IMR-90 (cell line): ENCODE measurements around the gene SORD. TPM values are rescaled to one million over a fixed set of nuclear protein-coding genes. Genes with fewer than 3 reads are reported as not detected.
"Not testable (repeated sequence)": the region's sequence is repeated elsewhere in the genome, so short reads cannot be mapped to it uniquely, and the experiment has no call there.

Source experiments
- ATAC-seq: fragments of 200-7000 bp; cut with Tn5 transposase; 2 replicates; pipeline ENCODE4 v1.9.1; 2020; ENCODE audit warnings: low read depth, mild to moderate bottlenecking, moderate library complexity
- BruUV-seq: library from RNA; stranded (reverse); fragments of 400-500 nt; replicated peaks from 2 replicates; lab custom pipeline; 2021; lab: Mats Ljungman, UMichigan
- CTCF ChIA-PET: fragments of 300-600 bp; formaldehyde crosslinking; extraction: SDS; loops from one replicate; lab custom pipeline; 2021; ENCODE audit warnings: antibody characterized with exemption; lab: Yijun Ruan, JAX
- POLR2A ChIA-PET: fragments of 300-600 bp; sonication (Branson Sonifier 250); formaldehyde crosslinking; loops from one replicate; lab custom pipeline; 2022; ENCODE audit warnings: antibody characterized with exemption; ENCODE audit not compliant: unreplicated experiment; lab: Charles Lee
- DNase-seq: peaks from one replicate; pipeline ENCODE4 v3.0.0; 2013
- H2AFZ ChIP-seq: replicated peaks from 2 replicates; pipeline ENCODE3; 2013; ENCODE audit warnings: low read length, mild to moderate bottlenecking; ENCODE audit not compliant: poor library complexity
- H2AK5ac ChIP-seq: 2 replicates; pipeline ENCODE4 v1.6.1; 2013; ENCODE audit warnings: low read depth, low read length, inconsistent platforms
- H2AK9ac ChIP-seq: replicated peaks from 2 replicates; pipeline ENCODE3; 2013; ENCODE audit warnings: mild to moderate bottlenecking, low read depth, low read length, moderate library complexity; ENCODE audit not compliant: poor library complexity
- H2BK120ac ChIP-seq: 2 replicates; pipeline ENCODE4 v1.6.1; 2013; ENCODE audit warnings: low read depth, low read length, inconsistent platforms
- H2BK15ac ChIP-seq: 3 replicates; pipeline ENCODE4 v1.6.1; 2013; ENCODE audit warnings: low read depth, low read length, inconsistent platforms
- H2BK20ac ChIP-seq: 2 replicates; pipeline ENCODE4 v1.6.1; 2013; ENCODE audit warnings: low read depth, mild to moderate bottlenecking, inconsistent platforms, low read length, moderate library complexity
- H2BK5ac ChIP-seq: 2 replicates; pipeline ENCODE4 v1.6.1; 2013; ENCODE audit warnings: mild to moderate bottlenecking, low read depth, low read length, inconsistent platforms; ENCODE audit not compliant: poor library complexity, severe bottlenecking
- H3K14ac ChIP-seq: replicated peaks from 2 replicates; pipeline ENCODE4 v1.6.1; 2013; ENCODE audit warnings: low read depth, low read length, inconsistent platforms
- H3K18ac ChIP-seq: 2 replicates; pipeline ENCODE4 v1.6.1; 2013; ENCODE audit warnings: low read depth, low read length, control low read depth
- H3K23ac ChIP-seq: 2 replicates; pipeline ENCODE4 v1.6.1; 2013; ENCODE audit warnings: low read depth, low read length, inconsistent platforms
- H3K27ac ChIP-seq: 2 replicates; pipeline ENCODE4 v1.5.1; 2013; ENCODE audit warnings: mild to moderate bottlenecking, control low read depth, low read length; ENCODE audit not compliant: insufficient read depth
- H3K27me3 ChIP-seq: 2 replicates; pipeline ENCODE4 v1.6.1; 2013; ENCODE audit warnings: low read length; ENCODE audit not compliant: control insufficient read depth, insufficient read depth
- H3K36me3 ChIP-seq: 2 replicates; pipeline ENCODE4 v1.6.1; 2013; ENCODE audit warnings: low read length, mixed read lengths; ENCODE audit not compliant: control insufficient read depth, insufficient read depth
- H3K4ac ChIP-seq: 2 replicates; pipeline ENCODE4 v1.6.1; 2013; ENCODE audit warnings: low read depth, low read length, inconsistent platforms
- H3K4me1 ChIP-seq: 2 replicates; pipeline ENCODE4 v1.6.1; 2013; ENCODE audit warnings: low read length, mixed read lengths; ENCODE audit not compliant: control insufficient read depth, insufficient read depth
- H3K4me2 ChIP-seq: 2 replicates; pipeline ENCODE4 v1.6.1; 2013; ENCODE audit warnings: low read depth, mild to moderate bottlenecking, control low read depth, low read length, moderate library complexity
- H3K4me3 ChIP-seq: 2 replicates; pipeline ENCODE4 v1.5.1; 2013; ENCODE audit warnings: low read depth, mild to moderate bottlenecking, control low read depth, low read length, moderate library complexity; ENCODE audit not compliant: insufficient read depth
- H3K56ac ChIP-seq: 2 replicates; pipeline ENCODE4 v1.6.1; 2013; ENCODE audit warnings: low read length, inconsistent platforms; ENCODE audit not compliant: insufficient read depth; ENCODE audit errors: extremely low read depth
- H3K79me1 ChIP-seq, 2 experiments: 2 replicates each; pipeline ENCODE4 v1.6.1; 2013; ENCODE audit warnings: low read length in 2 of 2, inconsistent platforms in 1 of 2, low read depth in 1 of 2
- H3K9ac ChIP-seq: 2 replicates; pipeline ENCODE4 v1.6.1; 2013; ENCODE audit warnings: low read depth, low read length, control low read depth
- H3K9me1 ChIP-seq: 2 replicates; pipeline ENCODE4 v1.6.1; 2013; ENCODE audit warnings: low read length, inconsistent platforms; ENCODE audit not compliant: insufficient read depth
- H3K9me3 ChIP-seq: 2 replicates; pipeline ENCODE4 v1.6.1; 2013; ENCODE audit warnings: low read length; ENCODE audit not compliant: control insufficient read depth, insufficient read depth
- H4K20me1 ChIP-seq: 2 replicates; pipeline ENCODE4 v1.6.1; 2013; ENCODE audit warnings: low read length, inconsistent platforms; ENCODE audit not compliant: insufficient read depth
- H4K5ac ChIP-seq: 2 replicates; pipeline ENCODE4 v1.6.1; 2013; ENCODE audit warnings: mild to moderate bottlenecking, low read depth, low read length, control low read depth
- H4K8ac ChIP-seq, 2 experiments: 2 replicates each; pipeline ENCODE4 v1.6.1; 2013; ENCODE audit warnings: low read depth in 2 of 2, low read length in 2 of 2, control low read depth in 1 of 2, inconsistent platforms in 1 of 2
- H4K91ac ChIP-seq: 2 replicates; pipeline ENCODE4 v1.6.1; 2013; ENCODE audit warnings: low read depth, low read length, inconsistent platforms; ENCODE audit not compliant: insufficient read depth
- WGBS, 2 experiments: methylation state at CpG; one replicate each; pipeline versions ENCODE4 v1.1.5 to v1.1.7; 2013; ENCODE audit warnings: missing lambda C conversion rate in 2 of 2; ENCODE audit not compliant: insufficient read length in 1 of 2; ENCODE audit errors: extremely low coverage in 2 of 2; 5-methylcytosine and 5-hydroxymethylcytosine counted together
- dilution Hi-C: fragments of 300-500 bp; cut with HindIII; formaldehyde crosslinking; loops from one replicate; pipeline ENCODE4 v1.14.3; 2018; ENCODE audit warnings: low sequenced_read_pairs; ENCODE audit not compliant: unreplicated experiment
- in situ Hi-C: fragments of 300-500 bp; cut with MboI; formaldehyde crosslinking; loops from 3 replicates; pipeline ENCODE4 v1.14.3; 2019; ENCODE audit warnings: low sequenced_read_pairs, inconsistent platforms, mixed read lengths
- intact Hi-C: fragments of 100-400 bp; cut with micrococcal nuclease; formaldehyde crosslinking; loops from 2 replicates; pipeline ENCODE4 v1.10.0; 2022
- polyA plus RNA-seq, 3 experiments: library from polyadenylated mRNA; depleted of rRNA; stranded (reverse); fragments of >200 nt; gene quantifications; 2 replicates each; pipeline ENCODE4 v1.2.3, GENCODE V29; 2012; ENCODE audit warnings: low replicate concordance in 1 of 3
- total RNA-seq: library from RNA; depleted of rRNA; stranded (reverse); fragments of >200 nt; gene quantifications from 2 replicates; pipeline ENCODE4 v1.2.3, GENCODE V29; 2012

Gene SORD
- total and polyA plus RNA-seq, 2 of the 4 experiments (the other 2 are of a cell fraction): 27.6 to 34.2 TPM

- H2AK5ac ChIP-seq, H3K27me3 ChIP-seq, H2BK5ac ChIP-seq, H3K27ac ChIP-seq, ATAC-seq, H3K79me1 ChIP-seq, H3K4me2 ChIP-seq, H3K36me3 ChIP-seq, H4K5ac ChIP-seq, H4K91ac ChIP-seq, H3K4ac ChIP-seq, H3K9ac ChIP-seq, H3K23ac ChIP-seq, H3K14ac ChIP-seq, H2BK120ac ChIP-seq, H3K9me1 ChIP-seq, H2BK20ac ChIP-seq, H2AFZ ChIP-seq, H3K4me1 ChIP-seq, H3K18ac ChIP-seq, POLR2A ChIA-PET, in situ Hi-C loops, CTCF ChIA-PET, BruUV-seq, H4K20me1 ChIP-seq, DNase-seq, H4K8ac ChIP-seq, intact Hi-C loops, H2AK9ac ChIP-seq, H3K9me3 ChIP-seq, H3K4me3 ChIP-seq, H2BK15ac ChIP-seq, dilution Hi-C loops, H3K56ac ChIP-seq: not testable (repeated sequence)
- WGBS, 2 experiments: no CpG with 5 or more reads among the region's 7 CpGs
Measured at GRCh38 chr15:45062301-45062700, 39.3 kb downstream of the SORD start.
